Measurements from ENCODE around the gene DZIP1L.

DZIP1L gene

DNA sequence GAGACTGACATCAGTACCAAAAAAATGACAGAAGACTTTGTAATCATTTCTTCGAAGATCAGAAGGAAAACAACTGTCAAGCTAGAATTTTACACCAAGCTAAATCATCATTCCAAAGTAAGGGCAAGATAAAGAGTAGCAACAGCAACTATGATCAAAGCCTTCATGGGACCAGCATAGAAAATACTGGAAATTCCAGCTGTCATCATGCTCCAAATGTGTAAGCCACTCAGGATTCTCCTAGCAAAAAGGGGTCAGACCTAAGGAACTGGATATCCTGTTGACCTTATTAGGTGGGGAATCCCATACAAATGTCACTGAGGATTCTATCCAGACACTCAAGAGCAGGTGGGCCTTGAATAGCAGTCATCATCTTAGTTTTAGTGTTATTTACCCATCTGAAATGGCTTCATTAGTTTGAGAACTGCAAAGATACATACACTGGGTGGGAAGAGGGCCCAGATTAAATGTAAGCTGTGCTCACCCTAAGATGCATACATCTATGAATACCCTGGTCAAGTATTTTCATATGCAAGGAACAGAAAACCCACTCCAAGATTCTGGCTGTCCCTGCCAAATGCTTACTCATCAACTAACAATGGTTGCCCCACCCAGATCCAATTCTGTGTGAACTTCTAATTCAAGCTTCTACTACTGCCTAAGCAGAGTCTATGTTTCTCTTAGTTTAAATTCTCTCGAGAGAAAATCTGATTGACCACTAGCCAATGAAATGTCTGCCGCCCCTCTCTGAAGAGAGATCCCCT, 72.0 kb downstream of the DZIP1L start:
- no peak overlapping the region for H3K4me3 Mint-ChIP-seq
- H3K9me3 Mint-ChIP-seq (ENCODE audit: low read depth) = no peaks in the 10 kb centered on the region
- H3K27ac Mint-ChIP-seq = no peak overlapping the region
- H3K27me3 Mint-ChIP-seq = peaks cover 21% of the 10 kb centered on the region
- H3K4me1 Mint-ChIP-seq (ENCODE audit: low read depth) = no peaks in the 10 kb centered on the region
- no peaks in the 10 kb centered on the region for H3K36me3 Mint-ChIP-seq

DNA sequence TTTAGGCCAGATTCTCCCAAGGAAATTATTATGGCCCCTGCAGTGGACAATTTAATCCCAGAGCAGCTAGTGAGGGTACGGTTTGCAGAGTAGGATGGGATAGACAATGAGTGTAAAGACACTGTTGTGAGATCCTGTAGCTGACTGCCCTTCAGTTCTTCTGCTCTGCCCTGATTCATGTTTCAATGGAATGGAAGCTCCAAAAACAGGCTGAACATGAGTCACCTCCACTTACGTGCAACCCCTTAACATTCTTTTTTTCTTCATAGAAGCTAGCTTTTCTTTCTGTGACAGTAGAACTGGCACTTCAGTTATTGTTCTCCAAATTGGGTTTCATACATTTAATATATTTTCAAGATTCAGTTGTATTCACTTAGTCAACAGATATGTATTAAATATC, 73.4 kb downstream of the DZIP1L start:
- H3K27me3 Mint-ChIP-seq = peaks cover 19% of the 10 kb centered on the region
- no peak overlapping the region for H3K27ac Mint-ChIP-seq
- H3K4me1 Mint-ChIP-seq (ENCODE audit: low read depth) = no peaks in the 10 kb centered on the region
- H3K4me3 Mint-ChIP-seq = no peak overlapping the region
- no peaks in the 10 kb centered on the region for H3K9me3 Mint-ChIP-seq (ENCODE audit: low read depth)
- no peaks in the 10 kb centered on the region for H3K36me3 Mint-ChIP-seq

DNA sequence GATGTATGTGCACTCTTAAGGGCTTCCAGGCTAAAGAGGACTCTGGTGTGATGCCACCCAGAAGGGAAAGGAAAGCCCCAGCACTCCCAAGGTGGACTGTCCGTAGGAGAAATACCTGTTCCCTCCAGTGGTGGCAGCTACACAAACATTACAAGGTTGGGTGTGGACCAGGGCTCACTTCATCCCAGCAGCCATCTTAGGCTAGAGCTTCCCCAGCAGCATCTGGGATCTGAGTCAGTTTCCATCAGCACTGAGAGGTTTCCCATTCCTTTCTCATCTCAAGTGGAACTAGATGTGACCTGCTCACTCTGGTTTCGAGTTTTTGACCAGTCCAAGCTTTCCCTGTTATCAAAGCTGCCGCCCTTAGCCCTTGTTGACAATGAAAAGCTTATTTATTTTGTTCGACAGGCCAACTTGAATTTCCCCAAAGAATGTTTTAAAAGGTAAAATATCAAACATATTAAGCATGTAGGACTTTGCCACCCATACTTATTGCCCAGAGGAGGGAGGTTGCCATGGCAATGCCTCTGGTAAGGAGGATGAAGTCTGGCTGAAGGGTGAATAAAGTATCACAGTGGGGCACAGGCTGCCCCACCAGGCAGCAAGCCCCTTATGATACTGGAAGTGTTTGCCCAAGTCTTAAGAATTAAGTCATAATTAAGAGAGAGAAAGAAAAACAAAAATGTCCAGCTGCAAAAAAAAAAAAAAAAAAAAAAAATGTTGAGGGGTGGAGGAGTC, 76.5 kb downstream of the DZIP1L start:
- Mint-ChIP-seq H3K27me3 (peaks cover 11% of the 10 kb centered on the region), H3K36me3 (no peaks in the 10 kb centered on the region)

DNA sequence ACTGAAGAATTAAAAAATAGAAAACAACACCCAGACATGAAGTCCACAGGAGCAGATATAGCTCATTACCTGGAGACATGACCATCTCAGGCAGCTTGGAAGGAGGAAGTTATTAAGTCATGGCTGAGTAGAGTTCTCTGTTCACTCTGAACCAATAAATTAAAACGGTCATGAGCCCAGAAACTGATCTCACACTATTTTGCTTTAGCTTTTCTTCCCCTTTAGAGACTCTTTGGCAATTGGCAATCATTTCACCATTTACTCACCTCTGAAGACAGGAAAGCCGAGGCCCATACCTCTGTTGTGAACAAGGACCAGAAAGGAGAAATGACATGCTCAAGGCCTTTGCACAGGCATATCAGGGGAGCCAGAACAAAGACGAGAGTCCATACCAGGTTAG, 78.8 kb downstream of the DZIP1L start:
- Mint-ChIP-seq H3K27me3 (peaks cover 14% of the 10 kb centered on the region), H3K4me1 (ENCODE audit: low read depth) (no peaks in the 10 kb centered on the region), H3K27ac (no peak overlapping the region)

More for the DNA sequence above, 76.5 kb downstream of the DZIP1L start:
- H3K27ac Mint-ChIP-seq = no peak overlapping the region
- H3K4me3 Mint-ChIP-seq = no peak overlapping the region
- H3K9me3 Mint-ChIP-seq (ENCODE audit: low read depth) = no peaks in the 10 kb centered on the region
- no peaks in the 10 kb centered on the region for H3K4me1 Mint-ChIP-seq (ENCODE audit: low read depth)

DNA sequence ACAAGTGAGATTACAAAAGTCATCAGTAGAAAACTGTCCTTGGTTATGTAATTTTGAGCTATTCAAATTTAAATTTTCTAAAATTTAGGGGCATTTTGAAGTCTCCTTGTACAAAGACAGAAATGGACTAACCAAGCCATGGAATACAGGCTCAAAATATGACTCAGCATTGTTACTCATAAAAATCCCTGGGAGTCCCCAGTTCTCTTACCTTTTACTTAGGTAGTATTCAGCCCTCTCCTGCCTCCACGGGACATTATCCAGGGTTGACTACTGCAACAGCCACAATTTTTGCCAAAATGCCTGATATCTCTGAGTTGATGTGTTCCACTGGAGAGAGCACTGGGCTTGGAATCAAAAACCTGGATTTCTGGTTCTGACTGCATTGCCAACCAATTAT, 80.5 kb downstream of the DZIP1L start:
- no peak overlapping the region for H3K4me3 Mint-ChIP-seq
- no peak overlapping the region for H3K27ac Mint-ChIP-seq
- peaks cover 10% of the 10 kb centered on the region for H3K27me3 Mint-ChIP-seq
- H3K4me1 Mint-ChIP-seq (ENCODE audit: low read depth) = no peaks in the 10 kb centered on the region
- H3K36me3 Mint-ChIP-seq = no peaks in the 10 kb centered on the region
- no peaks in the 10 kb centered on the region for H3K9me3 Mint-ChIP-seq (ENCODE audit: low read depth)

More for the DNA sequence above, 78.8 kb downstream of the DZIP1L start:
- Mint-ChIP-seq H3K36me3 (no peaks in the 10 kb centered on the region), H3K4me3 (no peak overlapping the region), H3K9me3 (ENCODE audit: low read depth) (no peaks in the 10 kb centered on the region)

DNA sequence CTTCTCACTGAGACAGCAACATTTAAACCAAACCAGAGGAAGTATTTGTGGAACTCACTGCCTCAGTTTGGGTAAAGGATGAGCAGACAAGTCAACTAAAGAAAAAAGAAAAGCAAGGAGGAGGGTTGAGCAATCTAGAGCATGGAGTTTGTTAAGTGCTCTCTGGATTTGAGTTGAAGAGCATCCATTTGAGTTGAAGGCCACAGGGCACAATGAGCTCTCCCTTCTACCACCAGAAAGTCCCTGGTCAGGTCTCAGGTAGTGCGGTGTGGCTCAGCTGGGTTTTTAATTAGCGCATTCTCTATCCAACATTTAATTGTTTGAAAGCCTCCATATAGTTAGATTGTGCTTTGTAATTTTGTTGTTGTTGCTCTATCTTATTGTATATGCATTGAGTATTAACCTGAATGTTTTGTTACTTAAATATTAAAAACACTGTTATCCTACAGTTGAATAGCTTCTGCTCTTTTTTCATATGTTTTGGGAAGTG, 82.2 kb downstream of the DZIP1L start:
- Mint-ChIP-seq H3K9me3 (ENCODE audit: low read depth) (no peaks in the 10 kb centered on the region), H3K36me3 (no peaks in the 10 kb centered on the region)

DNA sequence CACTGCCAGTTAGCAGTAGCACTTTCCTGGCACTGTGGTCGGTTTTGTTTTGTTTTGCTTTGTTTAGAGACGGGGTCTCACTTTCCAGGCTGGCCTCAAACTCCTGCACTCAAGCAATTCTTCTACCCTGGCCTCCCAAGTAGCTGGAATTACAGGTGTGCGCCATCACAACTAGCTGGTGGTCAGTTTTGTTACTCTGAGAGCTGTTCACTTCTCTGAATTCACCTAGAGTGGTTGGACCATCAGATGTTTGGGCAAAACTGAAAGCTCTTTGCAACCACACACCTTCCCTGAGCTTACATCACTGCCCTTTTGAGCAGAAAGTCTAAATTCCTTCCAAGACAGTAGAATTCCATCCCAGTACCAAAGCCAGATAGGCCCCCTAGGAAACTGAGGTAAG, 82.8 kb downstream of the DZIP1L start:
- no peak overlapping the region for H3K27ac Mint-ChIP-seq
- H3K27me3 Mint-ChIP-seq = peaks cover 8% of the 10 kb centered on the region
- H3K36me3 Mint-ChIP-seq = no peaks in the 10 kb centered on the region
- no peaks in the 10 kb centered on the region for H3K9me3 Mint-ChIP-seq (ENCODE audit: low read depth)
- H3K4me3 Mint-ChIP-seq = no peak overlapping the region
- H3K4me1 Mint-ChIP-seq (ENCODE audit: low read depth) = no peaks in the 10 kb centered on the region

More for the DNA sequence above, 82.2 kb downstream of the DZIP1L start:
- H3K27me3 Mint-ChIP-seq = peaks cover 8% of the 10 kb centered on the region
- no peaks in the 10 kb centered on the region for H3K4me1 Mint-ChIP-seq (ENCODE audit: low read depth)
- H3K4me3 Mint-ChIP-seq = no peak overlapping the region
- H3K27ac Mint-ChIP-seq = no peak overlapping the region

DNA sequence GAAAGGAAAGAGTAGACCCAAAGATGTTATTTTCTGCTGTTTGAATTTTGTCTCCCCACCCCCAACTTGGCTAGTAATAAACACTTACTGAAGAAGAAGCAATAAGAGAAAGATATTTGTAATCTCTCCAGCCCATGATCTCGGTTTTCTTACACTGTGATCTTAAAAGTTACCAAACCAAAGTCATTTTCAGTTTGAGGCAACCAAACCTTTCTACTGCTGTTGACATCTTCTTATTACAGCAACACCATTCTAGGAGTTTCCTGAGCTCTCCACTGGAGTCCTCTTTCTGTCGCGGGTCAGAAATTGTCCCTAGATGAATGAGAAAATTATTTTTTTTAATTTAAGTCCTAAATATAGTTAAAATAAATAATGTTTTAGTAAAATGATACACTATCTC, 83.9 kb downstream of the DZIP1L start:
- H3K4me3 Mint-ChIP-seq = no peak overlapping the region
- no peaks in the 10 kb centered on the region for H3K4me1 Mint-ChIP-seq (ENCODE audit: low read depth)
- H3K27ac Mint-ChIP-seq = no peak overlapping the region
- no peaks in the 10 kb centered on the region for H3K36me3 Mint-ChIP-seq
- no peaks in the 10 kb centered on the region for H3K9me3 Mint-ChIP-seq (ENCODE audit: low read depth)
- H3K27me3 Mint-ChIP-seq = peaks cover 7% of the 10 kb centered on the region

DNA sequence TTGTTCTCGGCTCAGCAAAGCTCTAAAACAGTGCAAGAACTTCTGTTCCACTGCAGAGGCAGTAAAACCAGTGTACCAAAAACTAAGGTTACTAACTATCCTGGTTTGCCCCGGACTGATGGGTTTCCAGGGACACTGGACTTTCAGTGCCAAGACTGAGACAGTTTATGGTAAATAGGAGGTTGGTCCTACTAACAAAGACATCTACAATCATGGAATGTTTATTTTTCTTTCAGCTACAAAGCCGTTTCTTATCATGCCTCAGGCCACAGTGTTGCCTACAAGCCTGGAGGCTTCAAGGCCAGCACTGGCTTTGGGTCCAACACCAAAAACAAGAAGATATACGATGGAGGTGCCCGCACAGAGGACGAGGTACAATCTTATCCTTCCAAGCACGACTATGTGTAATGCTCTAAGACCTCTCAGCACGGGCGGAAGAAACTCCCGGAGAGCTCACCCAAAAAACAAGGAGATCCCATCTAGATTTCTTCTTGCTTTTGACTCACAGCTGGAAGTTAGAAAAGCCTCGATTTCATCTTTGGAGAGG, 84.6 kb downstream of the DZIP1L start:
- Mint-ChIP-seq H3K27me3 (peaks cover 7% of the 10 kb centered on the region), H3K4me1 (ENCODE audit: low read depth) (no peaks in the 10 kb centered on the region), H3K36me3 (no peaks in the 10 kb centered on the region), H3K27ac (no peak overlapping the region), H3K4me3 (no peak overlapping the region), H3K9me3 (ENCODE audit: low read depth) (no peaks in the 10 kb centered on the region)

DNA sequence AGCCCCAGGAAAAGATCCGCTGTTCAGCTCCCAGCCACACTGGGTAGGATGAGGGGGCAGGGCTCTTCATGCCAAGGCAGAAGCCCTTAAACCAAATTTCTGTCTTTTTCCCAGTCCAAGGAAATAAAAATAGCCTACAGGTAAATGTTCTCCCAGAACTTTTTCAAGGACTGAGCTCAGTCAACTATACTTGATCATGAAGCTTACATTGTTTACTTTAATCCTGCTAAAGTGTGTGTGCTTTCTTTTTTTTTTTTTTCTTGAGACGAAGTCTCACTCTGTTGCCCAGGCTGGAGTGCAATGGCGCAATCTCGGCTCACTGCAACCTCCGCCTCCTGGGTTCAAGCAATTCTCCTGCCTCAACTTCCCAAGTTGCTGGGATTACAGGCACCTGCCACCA, 87.6 kb downstream of the DZIP1L start:
- peaks cover 4% of the 10 kb centered on the region for H3K27me3 Mint-ChIP-seq
- H3K9me3 Mint-ChIP-seq (ENCODE audit: low read depth) = no peaks in the 10 kb centered on the region
- H3K27ac Mint-ChIP-seq = no peak overlapping the region
- no peaks in the 10 kb centered on the region for H3K36me3 Mint-ChIP-seq
- no peaks in the 10 kb centered on the region for H3K4me1 Mint-ChIP-seq (ENCODE audit: low read depth)
- H3K4me3 Mint-ChIP-seq = no peak overlapping the region

DNA sequence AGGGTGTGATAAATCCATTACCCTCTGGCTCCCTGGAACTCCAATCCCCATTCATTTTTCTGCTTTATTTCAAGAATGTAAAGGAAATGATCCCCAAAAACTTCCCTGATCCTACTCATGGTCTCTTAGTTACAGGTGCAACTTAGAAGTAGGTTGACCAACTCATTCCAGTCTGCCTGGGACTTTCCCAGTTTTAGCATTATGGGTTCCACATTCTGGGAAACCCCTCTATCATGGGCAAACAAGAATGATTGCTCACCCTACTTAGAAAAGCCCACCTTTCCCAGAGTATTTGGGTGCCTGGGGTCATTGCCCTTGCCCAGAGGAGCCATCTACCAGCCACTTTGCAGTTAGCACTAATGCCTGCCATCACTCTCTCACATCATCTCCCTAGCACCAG, 89.9 kb downstream of the DZIP1L start:
- Mint-ChIP-seq H3K4me3 (no peak overlapping the region), H3K27me3 (peaks cover 4% of the 10 kb centered on the region), H3K36me3 (no peaks in the 10 kb centered on the region), H3K9me3 (ENCODE audit: low read depth) (no peaks in the 10 kb centered on the region), H3K27ac (no peak overlapping the region), H3K4me1 (ENCODE audit: low read depth) (no peaks in the 10 kb centered on the region)

DNA sequence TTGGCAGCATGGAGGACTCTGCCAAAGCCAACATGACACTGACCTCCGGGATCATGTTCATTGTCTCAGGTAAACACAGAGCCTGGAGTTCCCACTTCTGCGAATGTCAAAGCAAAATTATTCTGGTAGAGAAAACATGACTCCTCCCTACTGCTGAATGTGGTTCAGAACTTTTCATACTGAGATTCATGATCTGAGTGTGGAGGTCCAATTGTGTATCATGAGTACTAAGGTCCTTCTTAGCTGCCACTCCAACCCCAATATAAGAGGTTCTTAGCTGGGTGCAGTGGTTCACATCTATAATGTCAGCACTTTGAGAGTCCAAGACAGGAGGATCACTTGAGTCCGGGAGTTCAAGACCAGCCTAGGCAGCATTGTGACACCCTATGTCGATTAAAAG, 91.7 kb downstream of the DZIP1L start:
- no peak overlapping the region for H3K27ac Mint-ChIP-seq
- no peaks in the 10 kb centered on the region for H3K9me3 Mint-ChIP-seq (ENCODE audit: low read depth)
- no peak overlapping the region for H3K4me3 Mint-ChIP-seq
- peaks cover 4% of the 10 kb centered on the region for H3K27me3 Mint-ChIP-seq
- no peaks in the 10 kb centered on the region for H3K36me3 Mint-ChIP-seq
- H3K4me1 Mint-ChIP-seq (ENCODE audit: low read depth) = no peaks in the 10 kb centered on the region

DNA sequence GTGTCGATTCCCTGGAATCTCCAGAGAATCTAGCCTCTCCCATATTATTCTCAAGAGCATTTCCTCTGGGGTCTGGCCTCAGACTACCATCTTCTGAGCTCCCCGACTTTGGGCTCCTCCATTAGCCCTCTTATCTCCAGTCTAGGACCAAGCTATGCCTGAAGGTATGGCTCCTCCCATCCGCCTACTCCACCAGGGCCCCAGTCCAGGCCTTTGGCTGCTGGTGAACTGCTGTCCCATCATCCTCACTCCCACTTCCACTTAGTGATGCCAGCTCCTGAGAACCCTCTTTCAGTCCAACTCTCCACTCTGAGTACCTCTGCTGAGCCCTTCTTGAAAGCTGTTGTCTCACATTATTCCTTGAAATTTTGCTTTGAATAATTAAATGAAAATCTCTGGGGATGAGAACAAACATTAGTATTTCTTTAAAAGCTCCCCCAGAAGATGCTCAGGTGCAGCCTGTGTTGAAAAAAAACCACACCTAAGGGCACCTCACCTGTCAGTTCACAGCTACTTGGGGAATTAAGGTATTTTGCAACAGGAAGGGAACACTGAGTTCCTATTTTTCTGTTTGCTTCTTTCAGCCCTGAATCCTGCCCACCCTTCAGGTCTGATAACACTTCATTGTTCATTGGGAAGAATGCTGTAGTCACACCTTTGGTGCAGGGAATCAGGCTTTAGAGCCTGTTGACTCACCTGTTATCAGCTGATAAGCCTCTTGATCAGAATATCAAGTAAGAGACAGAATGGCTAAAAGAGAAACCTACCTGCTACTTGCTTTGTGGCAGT, 95.9 kb downstream of the DZIP1L start:
- Mint-ChIP-seq H3K4me3 (no peak overlapping the region), H3K4me1 (ENCODE audit: low read depth) (no peaks in the 10 kb centered on the region), H3K27ac (no peak overlapping the region), H3K27me3 (no peaks in the 10 kb centered on the region), H3K9me3 (ENCODE audit: low read depth) (no peaks in the 10 kb centered on the region), H3K36me3 (no peaks in the 10 kb centered on the region)

DNA sequence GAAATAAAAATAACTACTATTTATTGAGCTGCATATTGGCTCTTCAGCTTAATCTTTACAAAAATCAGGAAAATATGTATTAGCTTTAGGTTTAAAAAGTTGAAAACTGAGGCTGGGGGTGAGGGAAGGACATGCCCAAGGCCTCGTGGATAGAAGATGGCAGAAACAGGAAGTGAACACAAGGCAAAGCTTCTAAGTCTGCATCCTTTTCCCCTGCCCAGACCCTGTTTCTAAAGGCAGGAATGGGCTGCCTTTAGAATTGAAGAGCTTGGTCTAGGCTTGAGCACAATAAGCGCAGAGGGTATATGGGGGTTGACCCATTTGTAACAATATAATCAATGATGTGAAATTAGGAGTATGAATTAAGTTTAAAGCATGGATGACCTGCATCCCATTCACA, 99.3 kb downstream of the DZIP1L start:
- Mint-ChIP-seq H3K27ac (no peak overlapping the region), H3K9me3 (ENCODE audit: low read depth) (no peaks in the 10 kb centered on the region), H3K27me3 (no peaks in the 10 kb centered on the region), H3K36me3 (no peaks in the 10 kb centered on the region), H3K4me3 (no peak overlapping the region), H3K4me1 (ENCODE audit: low read depth) (no peaks in the 10 kb centered on the region)

DNA sequence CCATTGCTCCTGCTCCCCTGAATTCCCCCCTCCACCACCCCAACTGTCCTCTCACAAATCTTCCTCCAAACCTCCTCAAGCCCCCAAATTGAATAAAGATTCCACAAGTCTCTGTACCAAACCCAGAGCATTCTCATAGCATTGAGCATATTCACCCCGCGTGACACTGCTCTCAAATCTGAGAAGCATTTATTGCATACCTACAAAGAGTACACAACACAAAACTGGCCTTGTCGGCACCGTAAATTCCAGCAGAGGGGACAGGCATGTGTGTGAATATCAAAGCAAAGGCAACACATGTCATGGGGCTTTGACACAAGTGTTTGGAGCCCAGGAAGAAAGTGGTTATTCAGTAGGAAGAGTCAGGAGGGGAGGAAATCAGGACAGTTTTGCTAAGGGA, 102.9 kb downstream of the DZIP1L start:
- no peaks in the 10 kb centered on the region for H3K9me3 Mint-ChIP-seq (ENCODE audit: low read depth)
- H3K27me3 Mint-ChIP-seq = no peaks in the 10 kb centered on the region
- H3K4me1 Mint-ChIP-seq (ENCODE audit: low read depth) = no peaks in the 10 kb centered on the region
- H3K4me3 Mint-ChIP-seq = no peak overlapping the region
- no peaks in the 10 kb centered on the region for H3K36me3 Mint-ChIP-seq
- no peak overlapping the region for H3K27ac Mint-ChIP-seq

All from activated naive CD8-positive, alpha-beta T cell (primary cell).